Sigmoid colon (tissue), 3 donors: ENCODE measurements around the gene COL5A1.

Source experiments
- POLR2A ChIP-seq, 2 donors: fragments of 450-650 bp; IDR thresholded peaks; one replicate each; pipeline ENCODE4 v1.6.1; 2016; ENCODE audit warnings: antibody characterized with exemption in 2 of 2, mild to moderate bottlenecking in 2 of 2, moderate library complexity in 2 of 2
- TF ChIP-seq, protein P1 (sequence below), 4 experiments: fragments of 450-650 bp in 3 of 4; fragments of 200-600 bp in 1 of 4; IDR thresholded peaks; one replicate each; pipeline ENCODE4 v1.5.1; 2016 to 2019; ENCODE audit warnings: antibody characterized with exemption in 4 of 4, mild to moderate bottlenecking in 3 of 4, moderate library complexity in 2 of 4

DNA sequence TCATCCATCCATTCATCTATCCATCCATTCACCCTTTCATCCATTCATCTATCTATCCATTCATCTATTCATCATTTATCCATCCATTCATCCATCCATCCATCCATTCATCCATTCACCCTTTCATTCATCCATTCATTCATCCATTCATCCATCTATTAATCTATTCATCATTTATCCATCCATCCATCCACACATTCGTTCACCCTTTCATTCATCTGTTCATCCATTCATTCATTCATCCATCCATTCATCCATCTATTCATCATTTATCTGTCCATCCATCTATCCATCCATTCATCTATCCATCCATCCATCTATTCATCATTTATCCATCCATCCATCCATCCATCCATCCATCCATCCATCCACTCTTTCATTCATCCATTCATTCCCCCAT, 205.1 kb downstream of the COL5A1 start:
- TF ChIP-seq, protein P1, sequence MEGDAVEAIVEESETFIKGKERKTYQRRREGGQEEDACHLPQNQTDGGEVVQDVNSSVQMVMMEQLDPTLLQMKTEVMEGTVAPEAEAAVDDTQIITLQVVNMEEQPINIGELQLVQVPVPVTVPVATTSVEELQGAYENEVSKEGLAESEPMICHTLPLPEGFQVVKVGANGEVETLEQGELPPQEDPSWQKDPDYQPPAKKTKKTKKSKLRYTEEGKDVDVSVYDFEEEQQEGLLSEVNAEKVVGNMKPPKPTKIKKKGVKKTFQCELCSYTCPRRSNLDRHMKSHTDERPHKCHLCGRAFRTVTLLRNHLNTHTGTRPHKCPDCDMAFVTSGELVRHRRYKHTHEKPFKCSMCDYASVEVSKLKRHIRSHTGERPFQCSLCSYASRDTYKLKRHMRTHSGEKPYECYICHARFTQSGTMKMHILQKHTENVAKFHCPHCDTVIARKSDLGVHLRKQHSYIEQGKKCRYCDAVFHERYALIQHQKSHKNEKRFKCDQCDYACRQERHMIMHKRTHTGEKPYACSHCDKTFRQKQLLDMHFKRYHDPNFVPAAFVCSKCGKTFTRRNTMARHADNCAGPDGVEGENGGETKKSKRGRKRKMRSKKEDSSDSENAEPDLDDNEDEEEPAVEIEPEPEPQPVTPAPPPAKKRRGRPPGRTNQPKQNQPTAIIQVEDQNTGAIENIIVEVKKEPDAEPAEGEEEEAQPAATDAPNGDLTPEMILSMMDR (IDR thresholded peaks at IDR 0.05): no peak
- no peak for TF ChIP-seq POLR2A (IDR thresholded peaks at IDR 0.05)
